T-helper 2 cell (primary cell): ENCODE data around the gene TMEM86A.

Experiments
- DNase-seq, 5 experiments: peaks; one replicate each; pipeline versions ENCODE4 v3.0.0 to v3.0.0-alpha.2; 2012 to 2022

TMEM86A gene

DNA sequence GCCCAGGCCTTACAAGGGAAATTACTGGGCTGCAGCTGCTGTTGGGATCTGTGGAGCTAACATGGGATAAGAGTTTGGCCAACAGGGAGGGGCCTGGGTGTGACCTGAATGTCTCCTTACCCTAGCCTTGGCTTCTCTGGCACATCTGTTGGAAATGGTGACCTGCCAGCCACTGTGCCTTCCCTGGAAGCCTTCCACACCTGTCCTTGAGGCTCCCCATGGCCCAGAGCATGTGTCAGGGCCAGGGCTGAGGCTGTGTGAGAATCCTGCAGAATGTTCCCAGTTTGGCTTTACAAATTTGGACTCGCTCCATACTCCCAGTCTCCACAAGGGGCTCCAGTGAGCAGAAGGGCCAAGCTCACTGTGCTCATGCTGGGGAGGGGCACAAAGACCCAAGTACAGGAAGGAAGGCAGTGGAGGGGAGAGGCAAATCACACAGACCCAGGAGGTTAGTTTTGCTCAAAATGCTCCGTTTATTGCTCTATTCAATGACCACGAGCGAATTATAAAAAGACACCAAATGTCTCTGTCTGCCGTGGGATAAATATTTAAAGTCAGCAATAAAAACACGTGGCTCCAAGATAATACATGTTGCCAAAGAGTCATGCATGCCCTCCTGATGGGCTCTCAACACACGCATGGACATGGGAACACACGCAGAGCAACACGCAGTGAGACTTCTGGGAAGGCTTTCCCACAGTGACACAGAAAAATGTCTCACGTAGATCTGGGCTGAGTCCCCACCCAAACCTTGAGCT, 29.1 kb downstream of the TMEM86A start:
- DNase-seq, result peak in 3 of 5 experiments; percentile 6 to 38 (median 30)

DNA sequence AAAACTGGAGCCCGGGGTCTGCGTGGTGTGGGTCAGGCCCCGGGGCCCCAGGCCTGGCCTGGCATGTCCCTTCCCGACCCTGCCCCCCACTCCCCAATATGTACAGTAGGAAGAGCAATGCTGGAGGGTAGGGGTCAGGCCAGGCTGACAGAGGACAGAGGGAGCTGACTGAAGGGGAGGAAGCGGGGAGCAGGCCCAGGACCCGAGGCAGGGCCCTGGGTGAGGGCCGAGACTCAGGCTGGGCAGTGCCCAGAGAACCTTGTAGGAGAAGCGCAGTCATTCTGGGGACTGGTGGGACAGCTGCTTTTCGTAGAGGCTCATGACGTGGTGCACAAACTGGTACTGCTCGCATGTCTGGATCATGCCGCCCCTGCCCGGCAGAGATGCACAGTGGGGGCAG, 30.1 kb downstream of the TMEM86A start:
- no peak for DNase-seq

DNA sequence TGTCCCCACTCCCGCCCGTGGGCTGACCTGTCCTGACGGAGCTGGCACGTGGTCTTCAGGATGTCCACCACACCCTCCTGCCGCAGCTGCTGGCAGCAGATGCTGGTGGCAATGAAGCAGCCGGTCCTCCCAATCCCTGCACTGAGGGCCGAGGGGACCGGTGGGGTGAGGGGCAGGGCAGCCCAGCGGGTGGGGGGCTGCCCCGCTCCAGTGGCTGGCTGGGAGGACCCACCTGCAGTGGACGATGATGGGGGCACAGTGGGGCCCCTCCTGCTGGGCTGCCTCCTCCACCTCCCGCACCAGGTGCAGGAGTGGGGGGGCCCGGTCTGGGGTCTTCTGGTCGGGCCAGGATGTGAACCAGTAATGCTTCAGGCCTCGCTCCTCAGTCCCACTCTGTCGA, 30.8 kb downstream of the TMEM86A start:
- no peak for DNase-seq

DNA sequence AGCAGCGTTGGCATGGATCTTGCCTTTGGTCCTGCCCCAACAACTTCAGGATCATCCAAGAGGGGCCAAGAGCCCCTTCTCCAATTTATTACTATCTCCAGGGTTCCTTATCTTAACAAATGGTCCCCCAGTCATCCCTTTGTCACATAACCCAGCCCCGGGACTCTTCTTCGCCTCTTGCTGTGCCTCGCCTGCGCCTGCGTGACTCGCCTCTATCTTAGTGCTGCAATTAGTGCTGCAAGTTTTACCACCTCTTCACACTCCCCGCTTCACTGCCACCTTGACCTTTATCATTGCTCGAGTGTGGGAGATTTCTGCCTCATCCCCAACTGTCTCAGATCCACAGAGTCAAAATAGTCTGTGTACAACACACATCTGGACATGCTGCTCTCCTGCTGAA, 31.4 kb downstream of the TMEM86A start:
- DNase-seq, result no peak

DNA sequence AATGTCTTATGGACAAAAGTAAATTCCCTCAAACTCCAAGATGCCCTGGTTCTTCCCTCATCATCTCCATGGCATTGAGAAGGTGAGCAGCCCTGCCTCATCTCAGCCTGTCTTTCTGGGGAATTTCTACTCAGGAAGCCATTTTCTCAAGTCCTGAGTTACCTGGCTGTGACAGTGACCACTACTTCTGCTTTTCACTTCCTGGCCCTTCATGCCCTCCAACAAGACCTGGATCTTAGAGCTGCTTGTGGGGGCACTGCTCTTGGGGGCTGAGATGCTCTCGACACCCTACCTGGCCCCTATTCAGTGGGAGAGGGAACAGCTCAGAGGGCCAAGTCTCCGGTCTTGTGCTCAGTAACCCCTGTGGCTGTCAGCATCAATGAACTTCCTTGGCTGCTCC, 32.9 kb downstream of the TMEM86A start:
- DNase-seq, result no peak

DNA sequence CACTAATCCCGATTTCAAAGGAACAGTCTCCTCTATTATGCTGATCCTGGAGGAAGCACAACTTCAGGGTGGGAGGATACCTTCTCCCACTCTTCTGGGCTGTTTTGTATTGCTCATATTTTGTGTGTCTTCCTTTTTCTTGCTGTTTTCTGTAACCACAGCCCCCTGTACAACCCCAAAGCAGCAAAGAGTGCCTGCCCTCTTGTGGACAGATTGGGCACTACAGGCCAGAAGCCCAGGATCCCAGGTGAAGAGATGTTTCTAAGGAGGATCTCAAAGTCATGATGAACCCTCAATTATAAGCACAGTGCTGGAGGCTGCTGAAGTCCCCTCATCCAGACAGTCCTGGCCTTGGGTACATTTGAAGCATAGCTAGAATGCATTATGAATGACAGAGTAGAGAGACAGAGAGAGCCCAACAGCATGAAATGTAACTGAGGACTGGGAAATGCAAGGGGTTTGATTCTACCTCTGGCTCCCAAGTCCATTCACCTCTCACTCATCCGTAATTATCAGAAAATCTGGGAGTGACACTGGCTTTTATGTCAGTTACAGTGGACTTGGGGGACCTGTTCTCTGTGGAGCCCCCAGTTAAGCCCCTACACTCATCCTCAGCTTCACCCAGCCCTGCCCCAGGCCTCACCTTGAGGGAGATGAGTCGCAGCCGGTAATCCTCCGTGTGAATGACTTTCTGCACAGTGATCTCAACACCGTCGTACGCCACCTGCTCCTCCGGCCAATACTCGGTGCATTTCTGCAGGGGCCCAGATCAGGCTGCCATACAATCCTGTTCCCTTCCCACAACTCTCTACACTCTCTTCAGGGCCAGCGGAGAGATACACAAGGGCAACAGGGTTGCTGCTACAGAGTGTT, 33.6 kb downstream of the TMEM86A start:
- DNase-seq, result peak; percentile 34 to 59 (median 40)

DNA sequence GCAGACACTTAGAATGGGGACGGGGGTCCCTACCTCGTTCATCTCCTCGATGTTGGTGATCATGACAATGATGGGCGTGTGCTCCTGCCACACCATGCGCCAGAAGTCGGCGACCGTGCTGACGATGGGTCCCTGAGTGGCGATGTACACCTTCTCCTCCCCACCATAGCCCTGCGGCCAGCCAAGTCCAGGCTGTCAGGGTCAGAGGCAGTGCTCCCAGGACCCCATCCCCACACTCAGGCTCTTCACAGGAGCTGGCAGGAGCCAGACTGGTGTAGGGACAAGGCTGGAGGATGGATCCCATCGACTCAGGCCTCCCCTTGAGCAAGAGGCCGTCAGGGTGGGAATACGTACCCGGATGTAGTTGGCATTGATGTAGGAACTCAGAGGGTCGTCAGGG, 34.6 kb downstream of the TMEM86A start:
- no peak for DNase-seq

DNA sequence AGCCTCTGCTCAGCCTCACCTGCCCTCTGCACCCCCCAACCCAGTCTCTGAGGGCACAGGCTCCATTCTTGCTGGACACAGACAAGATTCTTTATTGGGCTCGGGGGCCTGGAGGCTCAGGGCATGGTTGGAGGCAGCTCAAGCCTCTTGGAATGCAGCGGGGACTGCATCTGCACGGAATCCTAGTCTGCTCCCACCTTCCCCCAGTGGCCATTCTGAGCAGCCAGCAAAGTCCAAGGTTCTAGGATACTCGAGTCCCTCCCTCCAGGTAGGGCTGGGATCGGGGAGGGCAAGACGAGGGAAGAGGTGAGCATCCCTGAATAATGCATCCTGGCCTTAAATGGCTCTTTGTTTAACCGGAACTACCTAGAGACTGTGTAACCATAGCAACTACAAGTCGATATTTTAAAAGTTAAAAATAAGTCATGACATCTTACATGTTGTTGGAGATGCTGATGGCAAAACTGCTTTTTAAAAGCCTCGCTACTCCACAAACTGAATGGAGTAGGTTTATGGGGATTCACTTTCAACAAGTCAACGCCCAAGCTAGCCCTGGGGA, 38.1 kb downstream of the TMEM86A start:
- no peak for DNase-seq

DNA sequence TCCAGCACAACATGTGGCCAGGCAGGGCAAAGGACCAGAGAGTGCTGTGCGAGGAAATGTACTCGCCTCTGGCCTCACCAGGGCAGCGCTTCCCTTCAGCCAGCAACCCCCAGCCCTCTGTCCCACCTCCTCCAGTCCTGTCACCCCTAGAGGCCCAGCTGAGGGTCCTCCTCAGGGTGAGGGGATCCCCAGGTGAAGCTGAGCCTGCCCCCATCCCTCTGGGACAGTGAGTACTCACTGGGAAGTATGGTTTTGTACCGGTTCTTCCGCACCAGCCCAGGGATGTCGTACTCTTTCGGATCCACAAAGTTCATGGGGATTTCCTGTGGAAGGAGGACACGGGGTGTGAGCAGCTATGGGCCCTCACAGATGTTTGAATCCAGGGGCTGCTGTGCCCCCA, 39.1 kb downstream of the TMEM86A start:
- DNase-seq, result no peak

DNA sequence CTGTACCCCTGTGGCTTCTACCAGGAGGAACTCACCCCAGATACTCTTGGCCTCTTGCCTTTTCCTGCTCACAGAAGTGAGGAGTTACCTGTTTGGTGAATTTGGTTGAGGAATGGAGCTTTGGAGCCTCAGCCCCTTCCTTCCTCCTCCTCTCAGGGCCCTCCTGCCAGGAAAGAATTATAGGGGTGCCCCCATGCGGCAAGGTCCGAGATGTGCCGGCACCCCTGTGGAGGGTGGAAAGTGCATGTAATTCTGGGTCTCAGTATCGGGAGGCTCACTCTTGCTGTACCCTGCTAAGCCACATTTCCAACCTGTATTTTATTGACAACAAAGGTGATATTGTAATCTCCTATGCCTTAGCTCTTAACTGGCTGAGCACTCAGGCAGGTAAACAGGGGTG, 41.1 kb downstream of the TMEM86A start:
- DNase-seq, result no peak

DNA sequence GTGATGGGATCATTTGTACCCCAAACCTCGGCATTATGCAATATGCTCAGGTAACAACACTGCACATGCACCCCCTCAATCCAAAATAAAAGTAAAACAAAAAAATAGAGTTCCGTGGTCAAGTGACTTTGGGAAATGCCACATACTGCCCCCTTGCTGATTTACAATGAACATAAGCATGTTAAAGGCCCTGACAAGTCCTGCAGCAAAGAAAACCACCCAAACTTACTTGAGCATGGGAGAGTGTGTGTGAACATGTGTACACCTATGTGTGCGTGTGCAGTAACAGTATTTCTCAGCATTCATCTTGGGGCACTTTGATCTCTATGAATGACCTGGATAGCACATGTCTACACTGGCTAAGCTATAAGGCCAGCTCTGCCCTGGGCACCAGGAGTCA, 43.2 kb downstream of the TMEM86A start:
- DNase-seq, result no peak

DNA sequence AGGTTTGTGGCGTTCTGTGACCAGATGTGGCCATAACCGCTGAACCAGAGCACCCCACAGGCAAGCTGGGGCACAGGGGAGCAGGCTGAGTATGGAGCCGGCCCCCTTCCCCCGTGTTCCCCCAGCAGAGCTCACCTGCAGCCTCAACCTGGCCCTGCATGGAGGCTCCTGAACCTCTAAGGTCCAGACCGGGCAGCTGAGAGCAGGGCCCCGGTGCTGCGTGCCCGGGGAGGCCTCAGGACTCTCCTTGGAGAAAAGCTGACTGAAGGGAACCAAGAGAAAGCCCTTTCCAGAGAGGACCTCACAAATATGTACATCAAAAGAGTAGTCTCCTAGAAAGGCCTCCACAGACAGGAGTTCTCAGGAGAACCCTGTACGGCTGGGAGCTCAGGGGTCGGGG, 44.8 kb downstream of the TMEM86A start:
- no peak for DNase-seq

DNA sequence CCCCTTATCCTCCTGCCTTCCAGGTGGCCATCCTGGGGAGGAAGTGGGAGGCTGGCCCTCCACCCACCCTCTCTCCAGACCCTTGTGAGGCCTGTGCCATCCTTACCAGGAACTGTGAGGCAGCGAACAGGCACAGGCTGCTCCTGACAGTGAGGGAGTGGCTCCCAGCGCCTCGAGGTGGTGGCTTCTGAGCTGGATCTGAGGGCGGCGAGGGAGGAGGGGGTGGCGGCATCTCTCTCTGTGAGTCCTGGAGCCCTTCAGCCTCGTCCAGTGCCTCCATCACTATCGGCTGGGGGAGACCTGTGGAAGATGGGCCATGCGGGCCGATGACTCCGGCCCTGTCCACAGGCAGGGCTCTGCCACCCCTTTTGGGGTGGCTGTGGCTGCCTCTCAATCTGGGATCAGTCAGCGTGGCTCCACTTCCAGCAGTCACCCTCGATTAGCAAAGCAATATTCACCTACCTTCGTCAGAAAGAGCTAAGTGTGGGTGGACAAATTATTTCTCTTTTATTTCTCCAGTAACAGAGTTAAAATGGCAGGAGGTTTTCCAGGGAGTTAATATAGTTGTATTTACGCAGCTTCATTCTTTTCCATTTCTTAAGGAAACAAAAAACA, 45.4 kb downstream of the TMEM86A start:
- no peak for DNase-seq

DNA sequence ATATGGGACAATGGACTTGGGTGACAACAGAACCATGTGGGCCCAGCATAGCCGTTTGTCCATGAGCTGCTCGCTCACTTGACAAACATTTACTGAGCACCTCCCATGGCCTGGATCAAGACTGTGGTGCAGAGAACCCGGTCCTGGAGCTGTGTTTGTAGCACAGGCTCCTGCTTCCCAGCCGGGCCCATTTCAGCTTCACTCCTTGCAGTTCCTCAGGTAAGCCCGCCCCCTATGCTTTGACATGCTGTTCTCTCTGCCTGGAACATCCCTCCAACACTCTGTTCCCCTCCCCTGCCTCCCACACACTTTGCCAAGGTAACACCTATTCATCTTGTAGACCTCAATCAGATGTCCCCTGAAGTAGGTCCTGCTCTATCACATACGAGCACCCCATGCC, 46.7 kb downstream of the TMEM86A start:
- DNase-seq, result no peak

DNA sequence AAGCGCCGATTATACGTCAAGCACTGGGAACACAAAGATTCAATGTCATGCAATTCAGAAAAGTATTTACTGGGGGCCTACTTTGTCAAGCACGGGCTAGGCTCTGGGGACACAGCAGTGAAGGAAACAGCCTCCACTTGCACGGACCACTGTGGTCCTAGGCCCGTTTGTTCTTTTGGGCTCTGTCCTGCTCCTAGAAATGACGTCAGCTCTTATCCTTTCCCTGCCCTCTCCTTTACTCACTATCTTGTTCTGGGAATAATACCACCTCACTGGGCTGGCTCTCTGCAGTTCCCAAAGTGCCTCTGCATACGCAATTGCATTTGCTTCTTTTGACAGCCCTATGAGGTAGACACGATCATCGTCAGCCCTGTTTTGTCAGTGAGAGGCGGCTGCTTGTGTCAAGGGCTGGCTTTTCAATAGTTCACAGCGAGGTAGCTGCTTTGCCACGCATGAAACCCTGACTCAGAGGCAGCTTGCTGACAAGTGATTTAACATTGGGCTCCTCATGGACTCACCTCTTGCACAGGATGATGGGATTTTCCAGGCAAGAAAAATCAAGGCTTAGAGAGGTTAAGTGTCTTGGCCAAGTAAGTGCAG, 50.3 kb downstream of the TMEM86A start:
- DNase-seq, result no peak

DNA sequence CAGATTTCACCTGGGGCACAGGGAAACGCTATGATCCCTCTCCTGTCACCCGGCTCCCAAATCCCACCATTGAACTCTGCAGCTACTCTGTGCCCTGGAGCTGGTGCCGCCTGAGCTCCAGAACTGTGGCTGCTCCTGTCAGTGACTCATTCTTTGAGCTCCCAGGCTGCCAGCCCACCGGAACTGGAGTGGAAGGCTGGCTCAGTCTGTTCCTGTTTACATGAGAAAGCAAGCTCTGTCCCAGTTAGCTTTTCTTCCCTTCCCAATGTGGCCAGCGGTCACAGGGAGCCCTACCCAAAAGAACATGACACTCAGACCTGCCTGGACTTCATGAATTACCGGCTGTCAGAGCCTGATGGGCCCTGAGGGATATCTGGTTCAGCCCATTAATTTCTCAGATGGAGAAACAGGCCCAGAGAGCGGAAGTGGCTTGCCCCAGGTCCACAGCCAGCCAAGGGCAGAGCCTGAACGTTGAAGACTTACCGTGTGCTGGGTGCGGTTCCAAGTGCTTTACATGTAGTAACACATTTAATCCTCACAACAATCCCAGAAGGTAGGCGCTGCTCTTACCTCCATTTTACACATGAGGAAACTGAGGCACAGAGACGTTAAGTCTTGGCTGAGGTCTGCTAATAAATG, 51.2 kb downstream of the TMEM86A start:
- DNase-seq, result no peak

DNA sequence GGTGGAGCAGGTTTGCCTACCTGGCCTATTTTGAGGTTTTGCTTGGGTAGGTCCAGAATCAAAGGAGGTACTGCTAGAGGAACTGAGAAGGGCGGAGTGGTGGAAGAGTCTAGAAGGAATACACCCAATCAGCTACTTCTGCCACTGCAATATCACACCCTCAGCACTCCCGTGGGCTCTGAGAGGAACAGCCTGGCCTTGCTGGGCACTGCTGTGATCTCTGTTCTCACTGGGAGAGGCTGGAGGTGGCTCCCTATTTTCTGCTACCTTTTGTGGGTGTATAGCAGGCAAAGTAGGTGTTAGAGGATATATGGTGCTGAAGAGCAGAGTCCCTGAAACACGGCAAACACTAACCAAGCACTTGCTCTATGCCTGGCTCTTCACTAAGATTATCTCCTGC, 52.4 kb downstream of the TMEM86A start:
- no peak for DNase-seq

DNA sequence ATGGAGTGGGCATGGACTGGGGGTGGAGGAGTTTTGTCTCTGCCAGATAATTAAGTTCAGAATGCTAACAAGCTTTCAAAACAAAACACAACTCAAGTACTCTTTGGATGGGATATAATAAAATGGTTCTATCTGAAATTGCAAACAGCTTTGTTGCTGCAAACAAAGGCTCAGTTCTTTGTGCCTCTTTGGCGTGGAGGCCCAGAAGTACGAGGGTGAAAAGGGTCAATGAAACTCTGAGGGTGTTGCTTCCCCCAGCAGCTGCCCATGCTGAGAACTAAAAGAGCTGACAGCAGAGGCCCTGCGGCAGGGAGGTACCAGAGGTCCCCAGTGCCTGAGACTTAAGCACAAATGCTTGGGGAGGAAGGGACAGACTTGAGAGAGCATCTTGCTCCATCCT, 53.9 kb downstream of the TMEM86A start:
- no peak for DNase-seq

DNA sequence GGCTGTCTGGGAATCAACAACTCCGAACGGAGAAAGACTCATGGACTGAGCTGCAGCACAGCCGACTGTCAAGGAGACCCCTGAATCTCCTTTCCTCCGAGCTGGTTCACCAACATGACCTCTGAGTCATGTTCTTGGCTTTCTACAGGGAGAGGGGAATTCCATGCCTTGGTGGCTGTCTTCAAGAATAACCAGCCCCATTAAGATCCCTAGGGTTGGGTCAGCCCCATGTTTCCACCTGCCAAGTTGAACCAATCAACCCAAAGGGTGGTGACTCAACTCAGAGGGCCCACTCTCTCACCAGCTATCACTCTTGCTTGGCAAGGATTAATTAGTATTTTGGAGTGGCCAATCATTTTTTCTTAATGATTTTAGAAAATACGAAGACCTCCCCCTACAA, 55.7 kb downstream of the TMEM86A start:
- DNase-seq, result no peak
